ENCODE results near the gene RGS10. TPM values are rescaled to one million over a fixed set of nuclear protein-coding genes. Genes with fewer than 3 reads are reported as not detected.

The RGS10 gene
- total RNA-seq, 1 experiment from 2014 or later = 10.6 TPM

- no peaks in the 10 kb centered on the region for H3K4me1 ChIP-seq (ENCODE audit: insufficient read depth, low read length)
- H3K4ac ChIP-seq (ENCODE audit: low read depth, low read length) = no peak overlapping the region
- H3K9ac ChIP-seq (ENCODE audit: extremely low read depth, insufficient read length, low read length) = no peak overlapping the region
- H2BK120ac ChIP-seq (ENCODE audit: low read depth, low read length, poor library complexity, severe bottlenecking) = no peak overlapping the region
- H3K27me3 ChIP-seq (ENCODE audit: insufficient read depth, low read length) = no peaks in the 10 kb centered on the region
- H3K79me1 ChIP-seq (ENCODE audit: insufficient read depth, low read depth, low read length, poor library complexity, severe bottlenecking) = no peaks in the 10 kb centered on the region
- Mint-ChIP-seq H3K9me3 (no peaks in the 10 kb centered on the region), H3K27ac (no peak overlapping the region), H3K4me3 (no peak overlapping the region), H3K4me1 (peaks cover 0 to 5% of the 10 kb centered on the region in 2 experiments; a peak in 2 of 4 replicates), H3K27me3 (ENCODE audit: low read depth) (peaks cover 2% of the 10 kb centered on the region; the same call in 1 of the 2 replicates), H3K36me3 (ENCODE audit: insufficient read depth in 1 of 3, low read depth in 3 of 3) (no peaks in the 10 kb centered on the region)
- no CpG with 5 or more reads among the region's 1 CpG for WGBS (ENCODE audit: extremely low coverage, insufficient read length, low lambda C conversion rate)
- H2BK15ac ChIP-seq (ENCODE audit: low read depth, low read length) = no peak overlapping the region
- H4K20me1 ChIP-seq (ENCODE audit: control insufficient read depth, insufficient read depth, insufficient read length) = no peaks in the 10 kb centered on the region
- no peak overlapping the region for H2AK5ac ChIP-seq (ENCODE audit: insufficient read length, low read length)
- no peaks in the 10 kb centered on the region for H3K23me2 ChIP-seq (ENCODE audit: insufficient read length, low read depth, low read length, poor library complexity, severe bottlenecking)
- no peak overlapping the region for H2BK20ac ChIP-seq (ENCODE audit: low read depth, low read length, poor library complexity, severe bottlenecking)
- H3K79me2 ChIP-seq (ENCODE audit: insufficient read depth, low read length) = no peaks in the 10 kb centered on the region
- no peak overlapping the region for H2BK5ac ChIP-seq (ENCODE audit: insufficient read length, low read length)
- H3K4me2 ChIP-seq (ENCODE audit: insufficient read depth, insufficient read length, low read length) = no peak overlapping the region
- H3K27ac ChIP-seq (ENCODE audit: insufficient read length, low read depth, low read length) = no peak overlapping the region
- H3K56ac ChIP-seq (ENCODE audit: insufficient read length, low read depth, low read length) = no peak overlapping the region
- H3K18ac ChIP-seq (ENCODE audit: insufficient read length, low read depth, low read length) = no peak overlapping the region
- H3K9me3 ChIP-seq (ENCODE audit: control insufficient read depth, low read depth, low read length) = no peaks in the 10 kb centered on the region
- H3K23ac ChIP-seq (ENCODE audit: insufficient read length, low read depth, low read length) = no peak overlapping the region
- H3T11ph ChIP-seq (ENCODE audit: low read length) = no peak overlapping the region
- H4K91ac ChIP-seq (ENCODE audit: insufficient read length, low read depth, low read length) = no peak overlapping the region
- no peak overlapping the region for H4K5ac ChIP-seq (ENCODE audit: insufficient read length, low read depth, low read length)
- no peak overlapping the region for H3K14ac ChIP-seq (ENCODE audit: insufficient read depth, low read length)
- no peak overlapping the region for H4K8ac ChIP-seq (replicated peaks; ENCODE audit: insufficient read length, low read depth, low read length)
- no peak overlapping the region for H2AFZ ChIP-seq (ENCODE audit: low read length)
- no peak for DNase-seq
- TF ChIP-seq CTCF (conservative IDR thresholded peaks at IDR 0.05) = no peak
- H2BK12ac ChIP-seq (ENCODE audit: insufficient read length, low read depth, low read length) = no peak overlapping the region
Observed at GRCh38 chr10:119526149-119526548, 16.4 kb downstream of the RGS10 start.
